GM12878 (cell line): ENCODE measurements around the gene HEXB. TPM values are rescaled to one million over a fixed set of nuclear protein-coding genes. Genes with fewer than 3 reads are reported as not detected.

Source experiments
- ATAC-seq: fragments of 200-7000 bp; cut with Tn5 transposase; 3 replicates; pipeline ENCODE4 v1.9.1; 2020; ENCODE audit warnings: mild to moderate bottlenecking, moderate library complexity
- BruUV-seq: library from RNA; stranded (reverse); fragments of 400-500 nt; replicated peaks from 2 replicates; lab custom pipeline; 2021; lab: Mats Ljungman, UMichigan
- CTCF ChIA-PET: fragments of 300-600 bp; sonication (Branson Sonifier 250); formaldehyde crosslinking; extraction: SDS; loops from one replicate; lab custom pipeline; 2021; ENCODE audit warnings: inconsistent platforms; lab: Yijun Ruan, JAX
- POLR2A ChIA-PET: fragments of 350-600 bp; formaldehyde crosslinking; extraction: SDS; loops from one replicate; lab custom pipeline; 2021; ENCODE audit warnings: inconsistent platforms; lab: Charles Lee
- RAD21 ChIA-PET: fragments of 300-600 bp; sonication (Branson Sonifier 250); formaldehyde crosslinking; loops from one replicate; lab custom pipeline; 2023; ENCODE audit warnings: antibody characterized with exemption; ENCODE audit not compliant: unreplicated experiment; lab: Charles Lee
- SMC1A ChIA-PET: fragments of 300-600 bp; sonication (Branson Sonifier 250); formaldehyde crosslinking; loops from one replicate; lab custom pipeline; 2023; ENCODE audit not compliant: unreplicated experiment, uncharacterized antibody; lab: Charles Lee
- DNase-seq: peaks from one replicate; pipeline ENCODE4 v3.0.0-alpha.2; 2011; ENCODE audit warnings: low read depth, low spot score
- FAIRE-seq: peaks from 3 replicates; lab custom pipeline; 2011; peaks lifted over from hg19 to GRCh38; lab: Jason Lieb, UNC
- H2AFZ ChIP-seq: 2 replicates; pipeline ENCODE4 v1.6.0; 2011; ENCODE audit warnings: low read depth, low read length, control low read depth; ENCODE audit not compliant: control insufficient read depth
- H3K27ac ChIP-seq: 2 replicates; pipeline ENCODE4 v1.5.1; 2011; ENCODE audit warnings: control low read depth; ENCODE audit not compliant: control insufficient read depth, insufficient read depth
- H3K27me3 ChIP-seq, 2 experiments: replicated peaks in 1 of 2; 2 replicates each; pipeline versions ENCODE4 v1.6.0 to v1.6.1; 2011; ENCODE audit warnings: low read length in 1 of 2; ENCODE audit not compliant: control insufficient read depth in 2 of 2, insufficient read depth in 2 of 2
- H3K36me3 ChIP-seq, 2 experiments: 2 replicates each; pipeline ENCODE4 v1.5.1; 2011; ENCODE audit warnings: low read length in 1 of 2; ENCODE audit not compliant: control insufficient read depth in 2 of 2, insufficient read depth in 2 of 2
- H3K4me1 ChIP-seq: 2 replicates; pipeline ENCODE4 v1.6.1; 2011; ENCODE audit warnings: mild to moderate bottlenecking, low read length, moderate library complexity, mixed read lengths; ENCODE audit not compliant: control insufficient read depth, insufficient read depth
- H3K4me2 ChIP-seq: 2 replicates; pipeline ENCODE4 v1.6.0; 2011; ENCODE audit warnings: control low read depth; ENCODE audit not compliant: control insufficient read depth, insufficient read depth
- H3K4me3 ChIP-seq: fragments of 200-600 bp; sonication (generic); 2 replicates; pipeline ENCODE4 v1.5.1; 2016
- H3K79me2 ChIP-seq: 2 replicates; pipeline ENCODE4 v1.6.0; 2011; ENCODE audit warnings: low read length; ENCODE audit not compliant: control insufficient read depth, insufficient read depth
- H3K9ac ChIP-seq: 2 replicates; pipeline ENCODE4 v1.8.0; 2011; ENCODE audit warnings: low read length, control low read depth, mixed read lengths; ENCODE audit not compliant: control insufficient read depth, insufficient read depth
- H3K9me3 ChIP-seq: replicated peaks from 3 replicates; pipeline ENCODE4 v1.5.1; 2011; ENCODE audit warnings: mild to moderate bottlenecking, low read length; ENCODE audit not compliant: control insufficient read depth, insufficient read depth
- H4K20me1 ChIP-seq: 2 replicates; pipeline ENCODE4 v1.6.0; 2011; ENCODE audit not compliant: control insufficient read depth, insufficient read depth
- BRCA1 ChIP-seq: IDR thresholded peaks from 2 replicates; pipeline ENCODE4 v1.6.1; 2011; ENCODE audit warnings: low read depth, low read length, improper control_type of control experiment
- FOS ChIP-seq: IDR thresholded peaks from 3 replicates; pipeline ENCODE4 v1.6.1; 2011; ENCODE audit warnings: borderline replicate concordance; ENCODE audit not compliant: insufficient read length; ENCODE audit errors: extremely low read depth
- PAX5 ChIP-seq: IDR thresholded peaks from 2 replicates; pipeline ENCODE4 v1.6.1; 2011; ENCODE audit warnings: low read depth, low read length, borderline replicate concordance
- RAD21 ChIP-seq: IDR thresholded peaks from 2 replicates; pipeline ENCODE4 v1.6.1; 2011; ENCODE audit warnings: mild to moderate bottlenecking, low read depth, low read length, moderate library complexity; ENCODE audit not compliant: insufficient read depth
- WGBS: methylation state at CpG from one replicate; pipeline ENCODE4 v1.1.6; 2016; ENCODE audit warnings: low lambda C conversion rate; ENCODE audit not compliant: insufficient replicate concordance, insufficient coverage; ENCODE audit errors: missing lambda C conversion rate; 5-methylcytosine and 5-hydroxymethylcytosine counted together
- in situ Hi-C: fragments of 300-500 bp; cut with MboI; formaldehyde crosslinking; loops from 9 replicates; pipeline ENCODE4 v1.14.3; 2018; ENCODE audit warnings: mixed read lengths
- intact Hi-C: fragments of 100-400 bp; cut with micrococcal nuclease; formaldehyde crosslinking; loops from one replicate; pipeline ENCODE4 v1.14.2; 2022; ENCODE audit not compliant: unreplicated experiment
- polyA plus RNA-seq, 11 experiments: library from polyadenylated mRNA; depleted of rRNA in 4 of 11; unstranded in 6 of 11; stranded (reverse) in 5 of 11; fragments of >200 nt; fragmentation: Nextera tagmentation in 4 of 11; fragmentation: Illumina TruSeq in 1 of 11; extraction: Ambion mirVana in 4 of 11; extraction: Trizol in 1 of 11; gene quantifications; 1 replicate in 1 of 11; 2 replicates in 10 of 11; pipeline versions ENCODE4 v1.2.1 to v1.2.3, GENCODE V29; 2011 to 2016; ENCODE audit warnings: inconsistent platforms in 2 of 11, missing spikeins in 2 of 11, low read depth in 1 of 11
- total RNA-seq, 4 experiments: library from RNA; depleted of rRNA in 3 of 4; stranded (reverse); fragments of >200 nt in 3 of 4; fragmentation: Illumina TruSeq in 1 of 4; extraction: Trizol in 1 of 4; gene quantifications; 2 replicates each; pipeline versions ENCODE4 v1.2.1 to v1.2.3, GENCODE V29; 2013 to 2021
- TF ChIP-seq, protein P1 (sequence below): fragments of 450-650 bp; IDR thresholded peaks from 2 replicates; pipeline ENCODE4 v1.6.1; 2017; ENCODE audit warnings: antibody characterized with exemption, mild to moderate bottlenecking, moderate library complexity

HEXB gene
- total and polyA plus RNA-seq, 10 of the 15 experiments (the other 5 are each of a cell fraction or from before 2014, with no cell fraction given) = 13.5 to 76.0 (median 42.6) TPM

DNA sequence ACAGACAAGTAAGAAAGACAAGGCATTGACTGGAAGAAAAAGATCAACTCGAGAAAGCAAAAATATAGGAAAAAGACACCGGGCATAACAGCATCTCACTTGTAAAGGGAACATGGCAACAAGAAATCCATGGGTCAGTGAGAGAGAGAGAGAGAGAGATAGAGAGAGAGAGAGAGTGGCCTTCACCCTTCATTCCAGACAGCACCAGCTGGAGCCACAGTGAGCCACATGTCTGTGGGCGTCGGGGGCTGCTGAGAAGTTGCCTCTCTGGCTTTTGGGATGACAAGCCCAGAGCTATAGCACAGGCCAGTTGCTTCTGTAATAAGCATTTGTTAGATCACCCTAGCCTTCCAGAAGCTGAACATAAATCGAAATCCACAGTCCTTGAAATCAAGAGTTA lies 24.2 kb upstream of the HEXB start (continued):
- TF ChIP-seq, protein P1, sequence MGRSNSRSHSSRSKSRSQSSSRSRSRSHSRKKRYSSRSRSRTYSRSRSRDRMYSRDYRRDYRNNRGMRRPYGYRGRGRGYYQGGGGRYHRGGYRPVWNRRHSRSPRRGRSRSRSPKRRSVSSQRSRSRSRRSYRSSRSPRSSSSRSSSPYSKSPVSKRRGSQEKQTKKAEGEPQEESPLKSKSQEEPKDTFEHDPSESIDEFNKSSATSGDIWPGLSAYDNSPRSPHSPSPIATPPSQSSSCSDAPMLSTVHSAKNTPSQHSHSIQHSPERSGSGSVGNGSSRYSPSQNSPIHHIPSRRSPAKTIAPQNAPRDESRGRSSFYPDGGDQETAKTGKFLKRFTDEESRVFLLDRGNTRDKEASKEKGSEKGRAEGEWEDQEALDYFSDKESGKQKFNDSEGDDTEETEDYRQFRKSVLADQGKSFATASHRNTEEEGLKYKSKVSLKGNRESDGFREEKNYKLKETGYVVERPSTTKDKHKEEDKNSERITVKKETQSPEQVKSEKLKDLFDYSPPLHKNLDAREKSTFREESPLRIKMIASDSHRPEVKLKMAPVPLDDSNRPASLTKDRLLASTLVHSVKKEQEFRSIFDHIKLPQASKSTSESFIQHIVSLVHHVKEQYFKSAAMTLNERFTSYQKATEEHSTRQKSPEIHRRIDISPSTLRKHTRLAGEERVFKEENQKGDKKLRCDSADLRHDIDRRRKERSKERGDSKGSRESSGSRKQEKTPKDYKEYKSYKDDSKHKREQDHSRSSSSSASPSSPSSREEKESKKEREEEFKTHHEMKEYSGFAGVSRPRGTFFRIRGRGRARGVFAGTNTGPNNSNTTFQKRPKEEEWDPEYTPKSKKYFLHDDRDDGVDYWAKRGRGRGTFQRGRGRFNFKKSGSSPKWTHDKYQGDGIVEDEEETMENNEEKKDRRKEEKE = no peak
- TF ChIP-seq BRCA1 (no peak), PAX5 (no peak), FOS (no peak)

DNA sequence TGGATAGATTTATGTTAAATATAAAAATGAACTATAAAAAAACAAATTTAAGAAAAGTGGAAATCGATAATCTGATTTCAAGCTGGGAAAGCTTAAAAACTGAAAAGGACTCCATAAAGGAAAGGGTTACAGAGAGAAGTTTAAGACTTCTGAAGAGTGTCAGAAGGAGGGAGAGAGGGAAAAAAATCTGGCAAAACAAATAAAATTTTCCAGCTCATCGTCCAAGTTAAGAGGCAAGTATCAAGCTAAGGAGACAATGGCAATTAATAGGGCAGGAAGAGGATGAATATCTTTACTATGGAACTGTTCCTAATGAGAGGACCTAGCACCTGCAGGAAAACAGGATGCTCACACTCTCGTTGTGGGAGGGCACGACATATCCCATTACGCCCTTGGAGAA lies 20.5 kb upstream of the HEXB start:
- in situ Hi-C loops = no loop called here

More for the DNA sequence above, 20.5 kb upstream of the HEXB start:
- Histone ChIP-seq H3K4me3 (no peak overlapping the region), H3K9me3 (no peaks in the 10 kb centered on the region; the same call in 2 of the 3 replicates), H2AFZ (no peak overlapping the region), H3K27me3 (peaks cover 0 to 2% of the 10 kb centered on the region in 2 experiments; a peak in 1 of 4 replicates)
- RAD21 ChIA-PET = no interaction called here
- DNase-seq (no peak), FAIRE-seq (no peak)
- intact Hi-C loops = no loop called here
- WGBS = 36% methylated on average over 5 of the region's 5 CpGs
- CTCF ChIA-PET = interaction anchor here (0.7 kb wide), 1 partner anchor 16 kb away, joined by 4 read pairs; no protein-coding TSS in a partner anchor
- no peak for TF ChIP-seq RAD21
- TF ChIP-seq, all 136 proteins: peak for 0
- Histone ChIP-seq H3K27ac (no peak overlapping the region), H3K9ac (no peak overlapping the region), H3K79me2 (no peaks in the 10 kb centered on the region), H3K4me1 (no peaks in the 10 kb centered on the region), H3K4me2 (no peak overlapping the region), H3K36me3 (no peaks in the 10 kb centered on the region), H4K20me1 (no peaks in the 10 kb centered on the region)
- BruUV-seq = no TSS peak
- ChIA-PET POLR2A (no interaction called here), SMC1A (interaction anchor here (0.7 to 1.0 kb wide), 3 partner anchors 19 to 26 kb away, joined by 3 read pairs; no protein-coding TSS in a partner anchor)
- ATAC-seq = no peak
